KOPT-K1 (cell line): ENCODE measurements around the gene ZKSCAN5.
"Not testable (repeated sequence)": the region's sequence is repeated elsewhere in the genome, so short reads cannot be mapped to it uniquely, and the experiment has no call there.

Experiments
- H3K27ac ChIP-seq: fragments of 200-600 bp; sonication (generic); 2 replicates; pipeline ENCODE4 v1.5.1; 2016; ENCODE audit warnings: antibody characterized with exemption, mild to moderate bottlenecking, low read depth, low read length; ENCODE audit not compliant: poor library complexity, severe bottlenecking
- H3K36me3 ChIP-seq: fragments of 200-600 bp; sonication (generic); 2 replicates; pipeline ENCODE4 v1.5.1; 2017; ENCODE audit warnings: antibody characterized with exemption, mild to moderate bottlenecking, low read length, moderate library complexity; ENCODE audit not compliant: insufficient read depth
- H3K9me3 ChIP-seq: fragments of 200-600 bp; sonication (generic); 2 replicates; pipeline ENCODE4 v1.5.1; 2017; ENCODE audit warnings: antibody characterized with exemption, low read length, mild to moderate bottlenecking; ENCODE audit not compliant: insufficient read depth, poor library complexity, severe bottlenecking

ZKSCAN5 gene

GRCh38 chr7:99478464-99479440 is 25.7 kb upstream of the ZKSCAN5 start:
- Histone ChIP-seq H3K36me3 (peaks cover 82% of the 10 kb centered on the region), H3K9me3 (no peaks in the 10 kb centered on the region), H3K27ac (no peak overlapping the region)

- H3K9me3 ChIP-seq = no peaks in the 10 kb centered on the region
- peaks cover 79% of the 10 kb centered on the region for H3K36me3 ChIP-seq
- H3K27ac ChIP-seq = no peak overlapping the region
Observed at GRCh38 chr7:99485094-99485493, 19.4 kb upstream of the ZKSCAN5 start.

GRCh38 chr7:99489235-99489634 is 15.2 kb upstream of the ZKSCAN5 start:
- peaks cover 16% of the 10 kb centered on the region for H3K9me3 ChIP-seq
- no peak overlapping the region for H3K27ac ChIP-seq
- peaks cover 82% of the 10 kb centered on the region for H3K36me3 ChIP-seq

GRCh38 chr7:99490878-99491277 is 13.6 kb upstream of the ZKSCAN5 start:
- H3K36me3 ChIP-seq = peaks cover 83% of the 10 kb centered on the region

GRCh38 chr7:99493823-99494222 is 10.6 kb upstream of the ZKSCAN5 start:
- Histone ChIP-seq H3K9me3 (peaks cover 24% of the 10 kb centered on the region), H3K36me3 (peaks cover 67% of the 10 kb centered on the region), H3K27ac (no peak overlapping the region)

More at GRCh38 chr7:99490878-99491277, 13.6 kb upstream of the ZKSCAN5 start:
- Histone ChIP-seq H3K9me3 (peaks cover 24% of the 10 kb centered on the region), H3K27ac (no peak overlapping the region)

GRCh38 chr7:99497766-99498545 is 6.5 kb upstream of the ZKSCAN5 start:
- peaks cover 39% of the 10 kb centered on the region for H3K36me3 ChIP-seq
- H3K9me3 ChIP-seq = peaks cover 21% of the 10 kb centered on the region
- H3K27ac ChIP-seq = no peak overlapping the region

- Histone ChIP-seq H3K36me3 (peaks cover 33% of the 10 kb centered on the region), H3K27ac (no peak overlapping the region), H3K9me3 (peaks cover 15% of the 10 kb centered on the region)
Observed at GRCh38 chr7:99498546-99498944, 5.9 kb upstream of the ZKSCAN5 start.

- H3K9me3 ChIP-seq = peaks cover 7% of the 10 kb centered on the region
- H3K36me3 ChIP-seq = peaks cover 25% of the 10 kb centered on the region
- peak overlapping the region; percentile 77 for H3K27ac ChIP-seq
Observed at GRCh38 chr7:99499371-99499720, 5.1 kb upstream of the ZKSCAN5 start.

- Histone ChIP-seq H3K36me3 (peaks cover 19% of the 10 kb centered on the region), H3K27ac (peak within 1 kb of the TSS; percentile 77), H3K9me3 (peaks cover under 1% of the 10 kb centered on the region)
Observed at GRCh38 chr7:99499721-99500636, 4.5 kb upstream of the ZKSCAN5 start, which contains the start of gene ZNF394. Gene ZNF394 (minus strand): TSS chr7:99500281. CDS start chr7:99500093, 188 bp downstream.

GRCh38 chr7:99500637-99501009 is 3.8 kb upstream of the ZKSCAN5 start:
- Histone ChIP-seq H3K36me3 (peaks cover 12% of the 10 kb centered on the region), H3K27ac (peak overlapping the region; percentile 77)

GRCh38 chr7:99501236-99501635 is 3.2 kb upstream of the ZKSCAN5 start:
- H3K27ac ChIP-seq, H3K36me3 ChIP-seq, H3K9me3 ChIP-seq: not testable (repeated sequence)

More at GRCh38 chr7:99500637-99501009, 3.8 kb upstream of the ZKSCAN5 start:
- no peaks in the 10 kb centered on the region for H3K9me3 ChIP-seq

GRCh38 chr7:99504281-99504602 is 220 bp upstream of the ZKSCAN5 start:
- Histone ChIP-seq H3K9me3 (no peaks in the 10 kb centered on the region), H3K27ac (peak overlapping the region; percentile 87), H3K36me3 (peaks cover 5% of the 10 kb centered on the region; the same call in 1 of the 2 replicates)

- Histone ChIP-seq H3K36me3 (peaks cover 10% of the 10 kb centered on the region; the same call in 1 of the 2 replicates), H3K9me3 (no peaks in the 10 kb centered on the region), H3K27ac (peak overlapping the region; percentile 87)
Observed at GRCh38 chr7:99505324-99505662, 831 bp downstream of the ZKSCAN5 start.

GRCh38 chr7:99514050-99514449 is 9.6 kb downstream of the ZKSCAN5 start:
- Histone ChIP-seq H3K36me3 (peaks cover 79% of the 10 kb centered on the region), H3K27ac (no peak overlapping the region), H3K9me3 (no peaks in the 10 kb centered on the region)
